ENCODE results near the gene TMTC4. TPM values are rescaled to one million over a fixed set of nuclear protein-coding genes. Genes with fewer than 3 reads are reported as not detected.
A peak's percentile ranks its signal among the peaks of the same experiment; 100 is the strongest.

Gene TMTC4
- total RNA-seq, 1 experiment from 2014 or later: 50.1 TPM

DNA sequence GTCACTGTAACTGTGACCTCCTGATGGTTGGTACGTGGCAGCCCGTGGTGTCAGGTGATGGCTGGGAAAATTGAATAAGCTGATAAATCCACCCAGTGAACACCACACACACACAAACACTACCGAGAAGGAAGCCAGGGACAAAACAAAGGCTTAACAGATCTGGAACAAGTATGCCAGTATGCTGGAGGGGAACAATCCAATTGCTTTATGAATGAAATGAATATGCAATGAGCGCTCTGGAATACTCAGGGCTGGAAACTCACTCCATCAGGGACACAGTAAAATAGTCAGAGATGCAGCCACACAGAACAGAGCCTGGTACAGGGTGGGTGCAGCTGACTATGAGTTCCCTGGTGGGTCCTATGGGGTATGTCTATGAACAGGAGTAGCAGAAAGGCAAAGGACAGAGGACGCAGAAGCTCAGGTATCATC lies 16.7 kb downstream of the TMTC4 start:
- DNase-seq: no peak
- H3K4me3 ChIP-seq (ENCODE audit: insufficient read depth, low read depth, low read length): no peak overlapping the region
- peaks cover 15% of the 10 kb centered on the region for H3K36me3 ChIP-seq (replicated peaks; ENCODE audit: control insufficient read depth, insufficient read depth, low read length)
- H3K27me3 ChIP-seq (ENCODE audit: control insufficient read depth, insufficient read depth, low read length): no peaks in the 10 kb centered on the region

DNA sequence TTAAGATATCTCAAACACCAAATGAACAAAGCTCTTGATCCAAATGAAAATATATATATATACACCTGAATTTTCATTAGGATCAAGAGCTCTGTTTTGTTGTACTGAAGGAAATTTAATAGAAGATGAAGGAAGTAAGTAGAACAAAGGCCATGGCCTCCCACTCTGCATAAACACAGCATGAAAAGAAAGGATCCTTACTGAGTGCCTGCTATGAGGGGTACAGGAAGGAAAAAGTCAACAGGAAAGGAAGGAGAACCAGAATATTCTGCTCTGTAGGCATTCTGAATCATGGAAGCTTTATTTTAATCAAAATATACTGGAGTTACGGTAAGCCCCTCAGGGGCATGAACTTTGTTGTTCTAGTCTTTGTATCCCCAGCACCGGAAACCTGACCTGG lies 22.1 kb downstream of the TMTC4 start:
- Histone ChIP-seq H3K27me3 (ENCODE audit: control insufficient read depth, insufficient read depth, low read length) (no peaks in the 10 kb centered on the region), H3K4me3 (ENCODE audit: insufficient read depth, low read depth, low read length) (no peak overlapping the region), H3K36me3 (replicated peaks; ENCODE audit: control insufficient read depth, insufficient read depth, low read length) (peaks cover 10% of the 10 kb centered on the region)
- DNase-seq: no peak

DNA sequence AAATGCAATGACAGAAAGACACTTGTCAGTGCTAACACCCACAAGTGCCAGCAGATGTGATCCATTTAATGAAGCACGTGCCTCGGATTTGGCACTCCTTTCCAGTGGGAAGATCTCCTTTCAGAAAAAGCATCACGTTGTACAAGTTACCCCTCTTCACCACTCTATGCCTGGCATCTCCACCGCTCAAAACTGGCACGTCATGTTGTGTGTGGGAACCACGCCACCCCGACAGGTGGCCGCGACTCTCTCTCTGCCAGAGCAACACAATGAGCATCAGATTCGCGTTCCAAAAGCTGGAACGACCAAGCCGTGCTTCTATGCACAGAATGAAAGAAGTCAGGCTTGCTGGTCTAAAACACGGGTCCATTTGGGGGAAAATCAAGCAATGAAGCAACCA lies 24.3 kb downstream of the TMTC4 start:
- H3K4me3 ChIP-seq (ENCODE audit: insufficient read depth, low read depth, low read length): no peak overlapping the region
- H3K27me3 ChIP-seq (ENCODE audit: control insufficient read depth, insufficient read depth, low read length): no peaks in the 10 kb centered on the region
- H3K36me3 ChIP-seq (replicated peaks; ENCODE audit: control insufficient read depth, insufficient read depth, low read length): peaks cover 2% of the 10 kb centered on the region
- no peak for DNase-seq

DNA sequence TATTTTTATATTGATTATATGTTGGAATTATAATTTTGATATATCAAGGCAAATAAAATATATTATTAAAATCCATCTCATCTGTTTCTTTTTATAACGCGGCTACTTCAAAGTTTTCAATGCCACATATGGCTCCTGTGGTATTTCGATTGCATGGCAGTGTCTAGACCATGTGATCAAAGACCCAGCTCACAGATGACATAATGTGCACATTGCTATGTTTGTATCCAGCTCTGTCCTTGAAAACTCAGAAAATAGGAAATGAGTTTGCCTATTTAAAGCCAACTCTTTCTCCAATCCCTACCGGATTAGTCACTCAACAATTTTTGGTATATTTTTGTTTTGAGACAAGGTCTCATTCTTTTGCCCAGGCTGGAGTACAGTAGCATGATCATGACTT lies 26.2 kb downstream of the TMTC4 start:
- H3K27me3 ChIP-seq (ENCODE audit: control insufficient read depth, insufficient read depth, low read length): no peaks in the 10 kb centered on the region
- H3K4me3 ChIP-seq (ENCODE audit: insufficient read depth, low read depth, low read length): no peak overlapping the region
- DNase-seq: no peak
- peaks cover 2% of the 10 kb centered on the region for H3K36me3 ChIP-seq (replicated peaks; ENCODE audit: control insufficient read depth, insufficient read depth, low read length)

DNA sequence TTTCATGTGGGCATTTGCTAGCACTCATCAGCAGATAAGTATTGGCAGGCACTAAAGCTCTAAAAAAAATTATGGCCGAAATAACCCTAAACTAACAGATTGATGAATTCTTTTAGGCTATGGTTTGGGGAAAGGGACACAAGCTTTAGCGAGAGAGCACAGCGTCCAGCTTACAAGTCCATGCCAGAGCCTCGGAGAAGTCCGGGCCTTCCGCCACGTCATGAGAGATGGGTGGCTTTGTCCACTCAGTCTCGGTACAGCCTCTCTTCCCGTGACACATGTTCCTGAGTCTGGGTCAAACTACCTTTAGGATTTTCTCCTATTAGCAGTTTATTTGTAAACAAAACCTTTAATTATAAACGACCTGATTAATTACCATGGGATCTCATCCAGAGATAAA lies 27.7 kb downstream of the TMTC4 start:
- Histone ChIP-seq H3K4me3 (ENCODE audit: insufficient read depth, low read depth, low read length) (no peak overlapping the region), H3K27me3 (ENCODE audit: control insufficient read depth, insufficient read depth, low read length) (no peaks in the 10 kb centered on the region), H3K36me3 (replicated peaks; ENCODE audit: control insufficient read depth, insufficient read depth, low read length) (peaks cover 9% of the 10 kb centered on the region)
- DNase-seq: no peak

DNA sequence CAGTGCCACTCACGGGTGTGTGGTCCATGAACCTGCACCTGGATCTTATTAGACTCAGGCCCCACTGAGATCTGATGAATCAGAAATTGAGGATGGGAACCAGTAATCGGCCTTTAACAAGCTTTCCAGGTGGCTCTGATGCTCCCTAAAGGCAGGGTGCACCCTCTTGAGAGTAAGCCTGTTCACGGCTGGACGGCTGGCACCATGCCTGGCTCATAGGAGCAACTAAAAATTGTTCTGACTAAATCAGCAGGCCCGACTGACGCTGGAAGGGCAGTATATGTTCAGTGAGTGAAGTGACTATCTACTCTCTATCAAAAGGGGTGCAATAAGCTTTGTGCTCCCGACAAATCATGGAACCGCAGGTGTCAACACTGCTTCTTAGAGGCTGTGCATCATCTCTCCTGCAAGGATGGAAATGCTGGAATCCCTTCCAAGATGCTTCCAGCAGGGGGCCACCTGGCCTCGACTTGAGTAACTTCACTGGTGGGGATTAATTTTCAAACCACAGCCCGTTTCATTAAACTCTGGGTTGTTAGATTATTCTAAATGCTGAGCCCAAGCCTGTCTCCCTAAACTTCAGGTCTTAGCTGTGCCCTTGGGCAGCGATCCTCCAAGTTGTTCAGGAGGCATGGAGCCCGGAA lies 28.4 kb downstream of the TMTC4 start:
- Histone ChIP-seq H3K27me3 (ENCODE audit: control insufficient read depth, insufficient read depth, low read length) (no peaks in the 10 kb centered on the region), H3K4me3 (ENCODE audit: insufficient read depth, low read depth, low read length) (no peak overlapping the region), H3K36me3 (replicated peaks; ENCODE audit: control insufficient read depth, insufficient read depth, low read length) (peaks cover 12% of the 10 kb centered on the region)
- DNase-seq: peak; percentile 63

DNA sequence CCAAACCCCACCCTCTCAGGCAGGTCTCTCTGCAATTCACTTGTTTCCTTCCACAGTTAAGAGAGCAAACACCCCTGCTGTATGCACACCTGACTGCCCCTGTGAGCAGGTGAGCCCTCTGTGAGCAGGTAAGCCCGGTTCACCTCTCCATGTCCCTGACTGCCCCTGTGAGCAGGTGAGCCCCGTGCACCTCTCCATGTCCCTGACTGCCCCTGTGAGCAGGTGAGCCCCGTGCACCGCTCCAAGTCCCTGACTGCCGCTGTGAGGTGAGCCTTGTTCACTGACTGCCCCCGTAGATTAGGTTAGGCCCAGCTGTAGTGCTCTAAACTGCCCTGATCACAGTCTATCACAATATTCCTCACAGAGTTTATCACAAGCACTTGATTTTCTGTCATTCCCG lies 29.2 kb downstream of the TMTC4 start:
- DNase-seq: no peak
- H3K27me3 ChIP-seq (ENCODE audit: control insufficient read depth, insufficient read depth, low read length): no peaks in the 10 kb centered on the region
- peaks cover 12% of the 10 kb centered on the region for H3K36me3 ChIP-seq (replicated peaks; ENCODE audit: control insufficient read depth, insufficient read depth, low read length)
- H3K4me3 ChIP-seq (ENCODE audit: insufficient read depth, low read depth, low read length): no peak overlapping the region

DNA sequence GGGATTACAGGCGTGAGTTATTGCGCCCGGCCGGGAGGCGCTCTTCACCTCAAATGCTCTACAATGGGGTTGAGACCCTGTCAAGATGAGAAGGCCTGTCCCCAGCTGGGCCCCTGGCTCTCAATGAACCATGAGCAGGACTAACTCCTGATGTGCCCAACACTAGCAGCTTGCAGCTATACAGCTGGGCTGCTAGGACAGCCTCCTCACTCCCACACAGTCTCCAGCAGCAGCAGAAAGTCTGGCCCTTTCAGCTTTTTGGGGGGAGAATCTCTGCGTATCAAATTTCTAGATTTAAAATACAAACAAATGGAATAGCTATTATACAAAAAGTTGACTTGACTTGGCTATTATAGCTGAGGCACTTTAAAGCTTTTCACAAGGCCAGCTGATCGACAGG lies 30.2 kb downstream of the TMTC4 start:
- peaks cover 12% of the 10 kb centered on the region for H3K36me3 ChIP-seq (replicated peaks; ENCODE audit: control insufficient read depth, insufficient read depth, low read length)
- H3K4me3 ChIP-seq (ENCODE audit: insufficient read depth, low read depth, low read length): no peak overlapping the region
- no peak for DNase-seq
- no peaks in the 10 kb centered on the region for H3K27me3 ChIP-seq (ENCODE audit: control insufficient read depth, insufficient read depth, low read length)

DNA sequence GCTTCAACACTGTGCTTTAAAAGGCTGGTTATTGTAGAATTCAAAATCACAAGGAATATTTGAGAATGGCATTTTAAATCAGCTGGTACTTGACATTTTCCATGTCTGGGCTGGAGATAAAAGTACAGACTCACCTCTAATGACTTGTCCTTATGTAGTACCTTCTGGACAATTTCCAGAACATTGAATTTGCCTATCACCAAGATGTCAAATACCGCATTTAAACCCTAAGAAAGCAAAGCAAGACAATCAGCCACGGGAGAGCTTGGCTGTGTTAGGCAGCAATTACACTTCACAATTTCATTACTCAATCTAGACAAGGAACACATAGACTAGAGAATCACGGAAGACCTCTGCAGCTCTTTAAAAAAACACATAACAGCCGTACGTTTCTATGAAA lies 36.8 kb downstream of the TMTC4 start:
- H3K4me3 ChIP-seq (ENCODE audit: insufficient read depth, low read depth, low read length): no peak overlapping the region
- H3K27me3 ChIP-seq (ENCODE audit: control insufficient read depth, insufficient read depth, low read length): no peaks in the 10 kb centered on the region
- no peak for DNase-seq
- peaks cover 25% of the 10 kb centered on the region for H3K36me3 ChIP-seq (replicated peaks; ENCODE audit: control insufficient read depth, insufficient read depth, low read length)

DNA sequence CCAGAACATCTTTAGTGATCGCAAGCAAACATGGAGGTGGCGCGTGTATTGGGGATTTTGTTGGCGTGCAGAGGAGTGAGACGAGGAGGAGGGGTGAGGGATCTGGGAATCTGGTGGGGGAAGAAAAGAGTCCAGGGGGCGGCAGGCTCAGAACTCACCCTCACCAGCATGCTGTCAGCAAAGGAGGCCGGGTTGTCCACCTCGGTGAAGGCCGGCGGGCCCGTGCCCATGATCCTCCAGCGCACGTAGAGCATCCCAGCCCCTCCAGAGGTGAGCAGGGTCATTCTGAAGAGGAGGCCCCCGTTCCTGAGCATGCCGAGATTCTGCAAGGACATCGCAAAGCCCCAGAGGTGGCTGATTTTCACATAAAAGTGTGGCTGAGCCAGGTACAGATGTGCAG lies 37.2 kb downstream of the TMTC4 start:
- Histone ChIP-seq H3K27me3 (ENCODE audit: control insufficient read depth, insufficient read depth, low read length) (no peaks in the 10 kb centered on the region), H3K4me3 (ENCODE audit: insufficient read depth, low read depth, low read length) (no peak overlapping the region), H3K36me3 (replicated peaks; ENCODE audit: control insufficient read depth, insufficient read depth, low read length) (peaks cover 24% of the 10 kb centered on the region)
- DNase-seq: no peak

DNA sequence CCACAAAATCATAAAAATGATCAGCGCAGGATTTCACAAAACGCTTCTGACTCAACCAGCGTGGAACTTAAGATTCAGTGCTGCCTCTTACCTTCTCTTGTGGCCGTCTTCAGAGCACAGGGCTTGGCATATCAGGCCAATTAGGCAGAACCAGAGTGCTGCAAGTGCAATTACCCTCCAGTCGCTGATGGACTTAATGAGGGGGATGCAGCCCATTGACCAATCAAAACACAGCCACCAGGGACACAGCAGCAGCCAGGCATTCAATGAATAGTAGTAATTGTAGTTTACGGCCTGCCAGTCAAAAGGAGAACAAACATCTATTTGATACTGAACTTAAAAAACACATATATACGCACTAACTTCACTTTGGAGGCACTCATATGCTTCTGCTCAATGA lies 38.2 kb downstream of the TMTC4 start:
- Histone ChIP-seq H3K36me3 (replicated peaks; ENCODE audit: control insufficient read depth, insufficient read depth, low read length) (peaks cover 17% of the 10 kb centered on the region), H3K27me3 (ENCODE audit: control insufficient read depth, insufficient read depth, low read length) (no peaks in the 10 kb centered on the region), H3K4me3 (ENCODE audit: insufficient read depth, low read depth, low read length) (no peak overlapping the region)
- DNase-seq: no peak

DNA sequence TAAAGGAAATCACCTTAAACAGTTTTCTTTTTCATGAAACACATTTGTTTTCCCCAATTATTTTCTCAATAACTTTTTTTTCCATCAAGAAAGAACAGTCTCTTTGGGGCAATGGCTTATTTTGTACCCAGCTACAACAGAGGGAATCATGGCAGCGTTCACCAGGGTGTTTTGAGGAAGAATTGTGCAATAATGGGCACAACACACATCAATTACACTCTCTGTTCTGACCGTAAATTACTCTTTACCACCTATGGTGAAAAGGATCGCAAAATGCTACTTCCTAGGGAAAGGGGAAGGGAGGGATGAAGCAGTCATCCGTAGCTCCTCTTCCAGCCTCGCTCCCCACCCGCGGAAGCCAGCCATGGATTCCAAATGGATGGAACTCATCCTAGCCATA lies 38.6 kb downstream of the TMTC4 start:
- Histone ChIP-seq H3K4me3 (ENCODE audit: insufficient read depth, low read depth, low read length) (no peak overlapping the region), H3K27me3 (ENCODE audit: control insufficient read depth, insufficient read depth, low read length) (no peaks in the 10 kb centered on the region), H3K36me3 (replicated peaks; ENCODE audit: control insufficient read depth, insufficient read depth, low read length) (peaks cover 17% of the 10 kb centered on the region)
- no peak for DNase-seq

DNA sequence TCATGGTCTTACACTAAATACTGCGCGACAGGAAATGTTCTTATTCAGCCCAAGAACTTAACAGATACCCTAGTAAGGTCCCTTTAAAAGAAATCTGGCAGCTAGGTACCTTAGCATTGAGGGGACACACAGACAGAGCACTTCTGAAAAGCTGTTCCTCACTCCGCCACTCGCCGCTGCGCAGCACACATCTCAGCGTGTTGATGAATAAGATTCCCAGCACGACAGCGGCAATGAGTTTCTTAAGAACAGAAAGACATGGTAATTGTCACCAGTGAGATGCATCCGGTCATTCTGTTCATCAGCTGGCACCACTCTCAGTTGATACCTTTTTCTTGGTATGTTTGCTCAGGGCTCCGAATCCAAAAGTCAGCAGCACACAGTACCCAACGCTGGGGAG lies 39.9 kb downstream of the TMTC4 start:
- Histone ChIP-seq H3K4me3 (ENCODE audit: insufficient read depth, low read depth, low read length) (no peak overlapping the region), H3K27me3 (ENCODE audit: control insufficient read depth, insufficient read depth, low read length) (no peaks in the 10 kb centered on the region), H3K36me3 (replicated peaks; ENCODE audit: control insufficient read depth, insufficient read depth, low read length) (peaks cover 17% of the 10 kb centered on the region)
- DNase-seq: no peak

DNA sequence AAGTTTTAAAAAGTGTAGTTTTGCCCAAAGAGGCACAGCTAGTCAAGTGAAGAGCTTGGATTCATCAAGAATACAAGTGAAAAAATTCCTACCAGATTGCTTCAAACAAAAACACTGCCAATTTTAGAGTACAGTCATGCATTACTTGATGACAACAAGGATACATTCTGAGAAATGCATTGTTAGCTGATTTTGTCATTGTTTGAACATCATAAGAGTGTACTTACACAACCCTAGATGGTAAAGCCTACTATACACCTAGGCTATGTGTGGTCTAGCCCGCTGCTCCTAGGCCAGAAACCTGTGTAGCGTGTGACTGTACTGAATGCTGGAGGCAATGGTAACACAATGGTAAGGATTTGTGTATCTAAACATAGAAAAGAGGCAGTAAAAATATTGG lies 41.1 kb downstream of the TMTC4 start:
- no peak for DNase-seq
- peaks cover 20% of the 10 kb centered on the region for H3K36me3 ChIP-seq (replicated peaks; ENCODE audit: control insufficient read depth, insufficient read depth, low read length)
- H3K27me3 ChIP-seq (ENCODE audit: control insufficient read depth, insufficient read depth, low read length): no peaks in the 10 kb centered on the region
- no peak overlapping the region for H3K4me3 ChIP-seq (ENCODE audit: insufficient read depth, low read depth, low read length)

DNA sequence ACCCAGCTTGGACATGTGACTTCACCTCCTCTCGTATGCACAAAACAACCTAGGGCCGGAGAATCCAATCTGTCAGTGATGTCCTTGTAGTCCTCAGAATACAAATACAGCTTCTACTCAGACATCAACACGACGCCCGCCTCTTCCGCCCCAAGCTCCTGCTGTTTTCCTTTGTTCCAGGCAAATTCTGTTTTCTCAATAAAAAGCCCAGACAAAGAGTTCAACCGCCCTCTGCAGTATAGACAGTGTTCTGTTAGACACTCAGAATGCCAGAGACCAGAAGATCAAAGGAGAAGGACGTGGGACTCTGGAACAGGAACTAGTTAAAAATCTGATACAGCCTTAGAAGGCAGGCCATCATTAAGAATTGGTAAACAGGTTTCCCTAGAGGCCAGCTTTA lies 44.0 kb downstream of the TMTC4 start:
- DNase-seq: peak; percentile 45
- H3K27me3 ChIP-seq (ENCODE audit: control insufficient read depth, insufficient read depth, low read length): no peaks in the 10 kb centered on the region
- no peak overlapping the region for H3K4me3 ChIP-seq (ENCODE audit: insufficient read depth, low read depth, low read length)
- peaks cover 20% of the 10 kb centered on the region for H3K36me3 ChIP-seq (replicated peaks; ENCODE audit: control insufficient read depth, insufficient read depth, low read length)

DNA sequence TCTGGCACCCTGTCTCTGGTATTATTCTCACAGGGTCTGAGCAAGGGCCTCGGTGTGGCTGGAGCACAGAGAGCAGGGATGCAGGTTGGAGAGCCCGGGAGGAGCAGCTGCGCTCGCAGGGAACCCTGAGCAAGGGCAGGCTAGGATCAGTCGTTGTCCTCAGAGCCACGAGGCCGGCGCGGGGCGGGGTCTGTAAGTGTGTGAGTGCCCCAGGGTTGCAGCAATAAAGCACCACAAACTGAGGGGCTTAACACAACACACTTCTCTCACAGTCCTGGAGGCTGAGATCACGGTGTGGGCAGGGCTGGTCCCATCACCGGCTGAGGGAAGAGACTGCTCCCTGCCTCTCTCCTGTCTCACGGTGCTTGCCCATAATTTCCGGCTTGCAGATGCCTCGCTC lies 47.5 kb downstream of the TMTC4 start:
- no peaks in the 10 kb centered on the region for H3K27me3 ChIP-seq (ENCODE audit: control insufficient read depth, insufficient read depth, low read length)
- DNase-seq: no peak
- H3K4me3 ChIP-seq (ENCODE audit: insufficient read depth, low read depth, low read length): no peak overlapping the region
- peaks cover 13% of the 10 kb centered on the region for H3K36me3 ChIP-seq (replicated peaks; ENCODE audit: control insufficient read depth, insufficient read depth, low read length)
